Stimulated activated naive CD8-positive, alpha-beta T cell treated with anti-CD3 and anti-CD28 coated beads, Interleukin-15, Interleukin-2, amounts not matched to agents 100 U/mL and 50 U/mL, for 24 hours (primary cell): ENCODE data around the gene CSH2.
"Not testable (repeated sequence)": the region's sequence is repeated elsewhere in the genome, so short reads cannot be mapped to it uniquely, and the experiment has no call there.

ENCODE experiments used
- ATAC-seq: fragments of 150-1000 bp; cut with Tn5 transposase; one replicate; pipeline ENCODE4 v1.10.0; 2021
- DNase-seq: peaks from one replicate; pipeline ENCODE4 v3.0.0; 2021

CSH2 gene

GRCh38 chr17:63873577-63873976 is at the start of gene CSH2:
Gene CSH2, minus strand, starts transcription at chr17:63873677. Its CDS starts 63 bp downstream, at chr17:63873614.
- not testable (repeated sequence) for ATAC-seq, DNase-seq

- not testable (repeated sequence) for DNase-seq, ATAC-seq
Observed at GRCh38 chr17:63922402-63922801, 48.9 kb upstream of the CSH2 start.

GRCh38 chr17:63920779-63921178 is 47.3 kb upstream of the CSH2 start:
- DNase-seq, ATAC-seq: not testable (repeated sequence)

GRCh38 chr17:63920050-63920449 is 46.6 kb upstream of the CSH2 start:
- ATAC-seq: not testable (repeated sequence)

GRCh38 chr17:63919311-63919723 is 45.8 kb upstream of the CSH2 start:
- ATAC-seq: peak; percentile 91

More at GRCh38 chr17:63920050-63920449, 46.6 kb upstream of the CSH2 start:
- not testable (repeated sequence) for DNase-seq

GRCh38 chr17:63918789-63919305 is 45.4 kb upstream of the CSH2 start, which contains the start of gene GH1:
Gene GH1, minus strand, starts transcription at chr17:63918839. Its CDS starts 63 bp downstream, at chr17:63918776.
- not testable (repeated sequence) for DNase-seq, ATAC-seq

More at GRCh38 chr17:63919311-63919723, 45.8 kb upstream of the CSH2 start:
- peak; percentile 75 for DNase-seq

GRCh38 chr17:63918305-63918704 is 44.8 kb upstream of the CSH2 start:
- DNase-seq (no peak), ATAC-seq (no peak)

GRCh38 chr17:63917646-63918045 is 44.2 kb upstream of the CSH2 start:
- no peak for ATAC-seq
- DNase-seq: no peak

GRCh38 chr17:63917206-63917605 is 43.7 kb upstream of the CSH2 start:
- DNase-seq, ATAC-seq: not testable (repeated sequence)

GRCh38 chr17:63916566-63917185 is 43.2 kb upstream of the CSH2 start:
- DNase-seq (no peak), ATAC-seq (no peak)

- not testable (repeated sequence) for DNase-seq, ATAC-seq
Observed at GRCh38 chr17:63915753-63916152, 42.3 kb upstream of the CSH2 start.

- DNase-seq (no peak), ATAC-seq (no peak)
Observed at GRCh38 chr17:63914471-63914870, 41.0 kb upstream of the CSH2 start.

- DNase-seq (peak; percentile 77), ATAC-seq (peak; percentile 55)
Observed at GRCh38 chr17:63911657-63912100, 38.2 kb upstream of the CSH2 start.

GRCh38 chr17:63911041-63911635 is 37.7 kb upstream of the CSH2 start, which contains the start of gene CSHL1:
Gene CSHL1, minus strand, starts transcription at chr17:63911258. Its CDS starts 62 bp downstream, at chr17:63911196.
- DNase-seq (no peak), ATAC-seq (no peak)

GRCh38 chr17:63910096-63910495 is 36.6 kb upstream of the CSH2 start:
- DNase-seq (no peak), ATAC-seq (no peak)

GRCh38 chr17:63909586-63909985 is 36.1 kb upstream of the CSH2 start:
- ATAC-seq, DNase-seq: not testable (repeated sequence)

GRCh38 chr17:63907161-63907778 is 33.8 kb upstream of the CSH2 start:
- ATAC-seq, DNase-seq: not testable (repeated sequence)

- DNase-seq, ATAC-seq: not testable (repeated sequence)
Observed at GRCh38 chr17:63904796-63905195, 31.3 kb upstream of the CSH2 start.

- peak; percentile 66 for ATAC-seq
Observed at GRCh38 chr17:63903787-63904201, 30.3 kb upstream of the CSH2 start.

GRCh38 chr17:63901971-63902370 is 28.5 kb upstream of the CSH2 start:
- ATAC-seq, DNase-seq: not testable (repeated sequence)

More at GRCh38 chr17:63903787-63904201, 30.3 kb upstream of the CSH2 start:
- not testable (repeated sequence) for DNase-seq

- DNase-seq (peak; percentile 41), ATAC-seq (peak; percentile 60)
Observed at GRCh38 chr17:63898899-63899798, 25.7 kb upstream of the CSH2 start.
